Stomach smooth muscle (tissue), 2 donors: ENCODE data around the gene RNF113B.

Experiments used
- H3K27ac ChIP-seq: one replicate; pipeline ENCODE4 v1.7.0; 2013; ENCODE audit warnings: mild to moderate bottlenecking, low read length, inconsistent platforms
- H3K27me3 ChIP-seq, 2 donors: one replicate each; pipeline ENCODE4 v1.7.0; 2013; ENCODE audit warnings: low read length in 2 of 2; ENCODE audit not compliant: insufficient read depth in 2 of 2, control insufficient read depth in 1 of 2
- H3K36me3 ChIP-seq, 2 donors: one replicate each; pipeline ENCODE4 v1.7.0; 2013; ENCODE audit warnings: low read length in 2 of 2; ENCODE audit not compliant: control insufficient read depth in 2 of 2, insufficient read depth in 2 of 2
- H3K4me1 ChIP-seq: one replicate; pipeline ENCODE4 v1.7.0; 2013; ENCODE audit warnings: low read length; ENCODE audit not compliant: control insufficient read depth, insufficient read depth
- H3K4me3 ChIP-seq, 2 donors: one replicate each; pipeline ENCODE4 v1.7.0; 2013; ENCODE audit warnings: low read length in 2 of 2
- H3K9ac ChIP-seq, 2 donors: one replicate each; pipeline ENCODE4 v1.7.0; 2013; ENCODE audit warnings: low read length in 2 of 2, mild to moderate bottlenecking in 1 of 2
- H3K9me3 ChIP-seq, 2 donors: one replicate each; pipeline ENCODE4 v1.7.0; 2013; ENCODE audit warnings: low read length in 2 of 2; ENCODE audit not compliant: control insufficient read depth in 2 of 2
- donor health status: healthy.
- donor health status: Pancreatic carcinoma.

Gene RNF113B

GRCh38 chr13:98176777-98177608, at the start of gene RNF113B:
TSS of gene RNF113B (minus strand) at chr13:98177269. CDS start at chr13:98177236, 33 bp downstream.
- H3K27me3 ChIP-seq = no peaks in the 10 kb centered on the region
- no peak within 1 kb of the TSS for H3K4me3 ChIP-seq
- H3K4me1 ChIP-seq = peaks cover 26% of the 10 kb centered on the region
- no peak within 1 kb of the TSS for H3K27ac ChIP-seq
- no peaks in the 10 kb centered on the region for H3K9me3 ChIP-seq
- H3K36me3 ChIP-seq = no peaks in the 10 kb centered on the region
- H3K9ac ChIP-seq = no peak within 1 kb of the TSS

DNA sequence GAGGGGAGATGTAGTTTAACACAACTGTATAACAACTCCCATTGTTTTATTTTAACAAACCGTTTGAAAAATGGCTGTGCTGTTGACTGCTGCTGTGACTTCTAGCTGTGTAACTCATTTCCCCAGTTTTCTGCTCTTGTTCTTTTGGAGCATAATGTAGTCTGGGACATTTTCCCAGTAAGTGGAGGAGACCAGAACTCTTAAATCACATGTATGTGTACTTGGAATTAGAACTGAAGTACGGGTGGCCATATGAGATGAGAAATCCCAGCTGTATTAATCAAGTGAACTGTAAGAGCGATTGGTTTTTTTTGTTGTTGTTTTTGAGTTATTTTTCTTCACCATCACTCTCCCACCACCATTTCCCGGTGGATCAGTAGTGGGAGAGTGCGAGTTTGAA, 49.4 kb upstream of the RNF113B start:
- no peak overlapping the region for H3K4me3 ChIP-seq
- no peaks in the 10 kb centered on the region for H3K9me3 ChIP-seq
- H3K27me3 ChIP-seq = no peaks in the 10 kb centered on the region
- H3K9ac ChIP-seq = no peak overlapping the region
- H3K4me1 ChIP-seq = peaks cover 9% of the 10 kb centered on the region
- H3K27ac ChIP-seq = no peak overlapping the region
- H3K36me3 ChIP-seq = peaks cover 0 to 2% of the 10 kb centered on the region in 2 donors

DNA sequence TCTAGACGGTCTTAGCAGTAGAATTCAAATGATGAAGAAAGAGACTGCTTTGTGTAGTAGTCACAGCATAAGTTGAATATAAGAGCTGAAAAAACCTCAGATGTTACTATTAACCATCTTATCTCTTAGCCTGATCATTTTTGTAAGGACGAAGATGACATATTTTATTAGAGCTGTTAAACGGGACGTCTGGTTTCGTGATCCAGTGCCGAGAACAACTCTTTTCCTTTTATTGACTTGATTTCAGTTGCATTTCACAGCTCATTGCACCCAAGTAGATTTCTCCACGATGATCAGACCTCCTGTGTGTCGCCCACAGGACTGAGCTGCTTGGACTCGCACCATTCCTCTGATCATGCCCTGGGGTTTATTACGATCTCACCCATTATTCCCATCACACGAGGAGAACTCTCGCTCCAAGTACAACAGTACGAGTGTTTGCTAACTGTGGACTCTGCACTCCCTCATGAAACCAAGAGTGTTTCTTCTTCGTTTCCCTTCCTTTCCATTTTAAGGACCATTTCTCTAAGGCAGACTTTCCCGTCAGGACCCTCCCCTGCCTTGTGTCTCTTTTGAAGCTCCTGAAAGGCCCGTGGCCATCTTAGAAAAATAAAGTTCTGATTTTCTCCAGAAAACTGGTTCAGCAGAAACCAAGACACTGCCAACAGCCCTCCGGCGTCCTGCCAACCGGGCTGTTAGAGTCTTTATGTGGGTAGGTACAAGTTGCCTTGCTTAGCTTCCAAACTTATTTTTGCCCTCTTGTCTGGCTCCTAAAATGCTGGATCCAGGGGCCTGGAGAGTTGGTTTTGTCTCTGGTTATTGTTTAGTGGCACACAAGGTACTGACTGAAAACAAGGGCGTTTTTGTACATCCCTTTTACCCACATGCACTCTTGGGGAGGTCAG, 48.2 kb upstream of the RNF113B start:
- Histone ChIP-seq H3K4me1 (peaks cover 9% of the 10 kb centered on the region), H3K27me3 (no peaks in the 10 kb centered on the region), H3K4me3 (no peak overlapping the region), H3K27ac (no peak overlapping the region), H3K9me3 (no peaks in the 10 kb centered on the region), H3K9ac (no peak overlapping the region), H3K36me3 (peaks cover 0 to 2% of the 10 kb centered on the region in 2 donors)

GRCh38 chr13:98224557-98224956, 47.5 kb upstream of the RNF113B start:
- H3K27me3 ChIP-seq = no peaks in the 10 kb centered on the region
- H3K9me3 ChIP-seq = no peaks in the 10 kb centered on the region
- no peak overlapping the region for H3K9ac ChIP-seq
- no peak overlapping the region for H3K27ac ChIP-seq
- H3K36me3 ChIP-seq = peaks cover 0 to 2% of the 10 kb centered on the region in 2 donors
- no peak overlapping the region for H3K4me3 ChIP-seq
- H3K4me1 ChIP-seq = peaks cover 9% of the 10 kb centered on the region

- no peaks in the 10 kb centered on the region for H3K9me3 ChIP-seq
- H3K27me3 ChIP-seq = no peaks in the 10 kb centered on the region
- H3K4me3 ChIP-seq = no peak overlapping the region
- H3K36me3 ChIP-seq = peaks cover 0 to 2% of the 10 kb centered on the region in 2 donors
- peaks cover 9% of the 10 kb centered on the region for H3K4me1 ChIP-seq
- no peak overlapping the region for H3K9ac ChIP-seq
- no peak overlapping the region for H3K27ac ChIP-seq
Observed at GRCh38 chr13:98223741-98224140, 46.7 kb upstream of the RNF113B start.

DNA sequence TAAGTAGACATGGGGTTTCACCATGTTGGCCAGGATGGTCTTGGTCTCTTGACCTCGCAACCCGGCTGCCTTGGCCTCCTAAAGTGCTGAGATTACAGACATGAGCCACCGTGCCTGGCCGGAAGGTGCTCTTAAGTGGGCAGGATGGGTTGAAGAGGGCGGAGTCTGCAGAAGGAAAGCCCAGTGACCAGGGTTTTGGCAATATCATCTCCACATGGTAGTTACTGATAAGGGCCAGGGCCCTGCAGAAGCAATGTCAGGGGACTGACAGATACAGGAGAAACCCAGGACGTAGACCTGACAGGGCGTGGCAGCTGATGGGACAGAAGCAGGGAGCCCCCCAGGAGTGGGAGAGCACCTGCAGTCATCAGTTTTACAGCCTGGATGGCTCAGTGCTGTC, 45.7 kb upstream of the RNF113B start:
- no peak overlapping the region for H3K27ac ChIP-seq
- peaks cover 0 to 2% of the 10 kb centered on the region in 2 donors for H3K36me3 ChIP-seq
- peaks cover 9% of the 10 kb centered on the region for H3K4me1 ChIP-seq
- H3K4me3 ChIP-seq = no peak overlapping the region
- H3K9me3 ChIP-seq = no peaks in the 10 kb centered on the region
- no peak overlapping the region for H3K9ac ChIP-seq
- H3K27me3 ChIP-seq = no peaks in the 10 kb centered on the region

DNA sequence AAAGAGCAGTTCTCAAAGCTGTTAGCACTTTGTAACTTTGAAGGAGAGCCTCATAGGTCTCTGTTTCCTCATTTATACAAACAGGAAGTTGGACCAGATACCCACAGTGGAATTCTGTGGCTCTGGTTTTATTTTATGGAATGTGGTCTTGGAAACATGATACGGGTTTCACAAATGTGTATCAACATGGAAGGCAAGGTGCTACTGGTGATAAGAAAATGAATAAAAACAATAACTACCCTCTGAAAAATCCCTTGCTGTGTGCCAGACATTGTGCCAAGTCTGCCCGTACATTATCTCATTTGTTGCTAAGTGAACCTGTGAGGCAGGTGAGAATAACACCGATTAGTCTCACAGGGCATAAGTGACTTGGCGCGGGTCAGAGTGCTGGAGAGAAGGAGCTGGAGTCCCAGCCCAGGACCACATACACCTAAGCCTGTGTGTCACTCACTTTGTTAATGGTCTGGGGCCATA, 45.0 kb upstream of the RNF113B start:
- Histone ChIP-seq H3K27ac (no peak overlapping the region), H3K4me1 (peaks cover 9% of the 10 kb centered on the region), H3K4me3 (no peak overlapping the region), H3K36me3 (peaks cover 0 to 2% of the 10 kb centered on the region in 2 donors), H3K9me3 (no peaks in the 10 kb centered on the region), H3K27me3 (no peaks in the 10 kb centered on the region), H3K9ac (no peak overlapping the region)

DNA sequence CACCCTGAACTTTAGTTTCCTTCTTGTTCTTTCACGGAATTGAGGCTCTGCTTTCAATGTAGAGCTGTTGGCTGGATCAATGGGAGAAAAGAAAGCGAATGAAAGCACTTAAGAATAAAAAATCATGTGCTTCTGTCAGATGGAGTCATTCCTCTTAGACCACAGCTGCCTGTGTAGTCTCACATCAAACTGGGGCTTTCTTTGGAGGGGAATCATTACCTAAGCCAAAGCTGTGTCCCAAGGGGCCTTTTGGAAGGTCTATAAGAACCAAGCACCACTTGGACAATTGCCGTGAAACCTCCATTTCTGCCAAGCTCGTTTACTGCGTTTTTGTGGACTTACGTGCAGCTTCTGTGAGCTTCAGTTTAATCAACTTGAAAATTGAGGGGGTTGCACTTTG, 44.2 kb upstream of the RNF113B start:
- H3K27me3 ChIP-seq = no peaks in the 10 kb centered on the region
- no peak overlapping the region for H3K27ac ChIP-seq
- H3K9ac ChIP-seq = no peak overlapping the region
- H3K9me3 ChIP-seq = no peaks in the 10 kb centered on the region
- no peak overlapping the region for H3K4me3 ChIP-seq
- H3K36me3 ChIP-seq = peaks cover 0 to 2% of the 10 kb centered on the region in 2 donors
- peaks cover 9% of the 10 kb centered on the region for H3K4me1 ChIP-seq

- Histone ChIP-seq H3K4me3 (no peak overlapping the region), H3K4me1 (peaks cover 9% of the 10 kb centered on the region), H3K9ac (no peak overlapping the region), H3K9me3 (no peaks in the 10 kb centered on the region), H3K27ac (no peak overlapping the region), H3K27me3 (no peaks in the 10 kb centered on the region), H3K36me3 (no peaks in the 10 kb centered on the region)
Observed at GRCh38 chr13:98220271-98220791, 43.3 kb upstream of the RNF113B start.

GRCh38 chr13:98219685-98220084, 42.6 kb upstream of the RNF113B start:
- Histone ChIP-seq H3K4me3 (no peak overlapping the region), H3K27ac (no peak overlapping the region), H3K27me3 (no peaks in the 10 kb centered on the region), H3K9ac (no peak overlapping the region), H3K36me3 (no peaks in the 10 kb centered on the region), H3K9me3 (no peaks in the 10 kb centered on the region), H3K4me1 (peaks cover 7% of the 10 kb centered on the region)
